ENCODE results near the gene TPRX2.

TPRX2 gene

DNA sequence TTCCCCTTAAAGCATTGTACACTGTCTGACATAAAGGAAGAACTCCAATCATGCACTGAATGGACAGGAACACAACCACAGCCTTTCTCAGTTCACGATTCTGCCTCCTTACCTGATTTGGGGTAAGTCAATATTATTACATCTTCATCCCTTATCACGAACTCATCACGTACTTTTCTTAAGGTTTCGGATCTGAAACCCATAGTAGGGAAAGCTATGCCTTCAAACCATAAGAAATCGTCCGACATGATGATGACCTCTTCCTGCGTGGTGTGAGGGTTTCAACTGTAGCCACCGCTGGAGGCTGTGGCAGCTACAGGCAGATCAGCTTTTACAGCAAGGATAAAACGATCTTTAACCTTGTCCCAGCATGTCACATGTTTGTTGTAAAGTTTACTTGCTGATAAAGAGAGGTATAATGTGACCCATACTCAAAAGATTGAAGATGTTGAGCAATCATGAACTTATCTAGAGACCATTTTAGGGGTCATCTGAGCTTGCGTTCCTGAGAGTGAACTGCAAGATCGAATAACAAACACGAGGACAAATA is 27.1 kb downstream of the TPRX2 start, which contains the start of gene SULT2A1:
SULT2A1 (minus strand) TSS at position 306 of the 550 bp plus-strand sequence; CDS start at position 248, 58 bp downstream.
- H3K4me3 ChIP-seq (ENCODE audit: low read depth, low read length) = no peak within 1 kb of the TSS
- TF ChIP-seq, protein P1, sequence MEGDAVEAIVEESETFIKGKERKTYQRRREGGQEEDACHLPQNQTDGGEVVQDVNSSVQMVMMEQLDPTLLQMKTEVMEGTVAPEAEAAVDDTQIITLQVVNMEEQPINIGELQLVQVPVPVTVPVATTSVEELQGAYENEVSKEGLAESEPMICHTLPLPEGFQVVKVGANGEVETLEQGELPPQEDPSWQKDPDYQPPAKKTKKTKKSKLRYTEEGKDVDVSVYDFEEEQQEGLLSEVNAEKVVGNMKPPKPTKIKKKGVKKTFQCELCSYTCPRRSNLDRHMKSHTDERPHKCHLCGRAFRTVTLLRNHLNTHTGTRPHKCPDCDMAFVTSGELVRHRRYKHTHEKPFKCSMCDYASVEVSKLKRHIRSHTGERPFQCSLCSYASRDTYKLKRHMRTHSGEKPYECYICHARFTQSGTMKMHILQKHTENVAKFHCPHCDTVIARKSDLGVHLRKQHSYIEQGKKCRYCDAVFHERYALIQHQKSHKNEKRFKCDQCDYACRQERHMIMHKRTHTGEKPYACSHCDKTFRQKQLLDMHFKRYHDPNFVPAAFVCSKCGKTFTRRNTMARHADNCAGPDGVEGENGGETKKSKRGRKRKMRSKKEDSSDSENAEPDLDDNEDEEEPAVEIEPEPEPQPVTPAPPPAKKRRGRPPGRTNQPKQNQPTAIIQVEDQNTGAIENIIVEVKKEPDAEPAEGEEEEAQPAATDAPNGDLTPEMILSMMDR (IDR thresholded peaks at IDR 0.05; ENCODE audit: low read depth, low read length, missing control alignments) = no peak
- DNase-seq (ENCODE audit: low read depth) = no peak

- TF ChIP-seq, protein P1 (IDR thresholded peaks at IDR 0.05; ENCODE audit: low read depth, low read length, missing control alignments) = no peak
- no peak for DNase-seq (ENCODE audit: low read depth)
- H3K4me3 ChIP-seq (ENCODE audit: low read depth, low read length) = no peak overlapping the region
Observed at GRCh38 chr19:47890865-47891621, 32.0 kb downstream of the TPRX2 start.

- DNase-seq (ENCODE audit: low read depth) = no peak
Observed at GRCh38 chr19:47891622-47891922, 32.5 kb downstream of the TPRX2 start.

DNA sequence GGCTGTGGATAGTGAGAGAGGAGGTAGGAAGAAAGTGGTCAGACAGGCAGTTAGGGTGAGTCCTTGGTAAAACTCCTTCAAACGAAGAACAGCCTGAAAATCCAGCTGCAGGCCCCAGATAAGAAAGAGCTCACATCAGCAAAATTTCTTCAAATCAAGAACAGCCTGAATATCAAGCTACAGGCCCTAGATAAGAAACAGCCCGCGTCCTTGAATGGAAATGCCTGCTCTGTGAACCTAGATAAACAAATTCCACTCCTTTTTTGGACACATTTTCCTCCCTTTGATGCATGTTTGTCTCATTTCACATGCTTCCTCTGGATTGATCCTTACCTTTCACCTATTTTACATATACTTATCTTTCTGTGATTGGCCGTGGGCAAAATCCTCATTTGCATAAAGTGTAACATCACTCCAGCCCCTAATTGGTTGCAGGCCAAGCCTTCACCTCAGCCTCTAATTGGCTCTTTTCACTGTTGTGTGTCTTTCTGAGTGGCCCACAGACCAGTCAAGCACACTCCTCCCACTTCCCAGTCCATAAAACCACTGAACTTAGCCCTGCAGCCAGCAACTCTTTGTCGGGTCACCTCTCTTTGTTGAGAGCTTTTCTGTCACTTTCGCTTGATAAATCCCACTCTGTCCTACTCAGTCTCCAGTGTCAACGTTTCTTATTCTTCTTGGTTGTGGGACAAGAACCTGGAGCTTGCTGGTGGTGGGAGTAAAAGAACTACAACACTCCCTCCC is 33.1 kb downstream of the TPRX2 start:
- DNase-seq (ENCODE audit: low read depth) = no peak
- TF ChIP-seq, protein P1 (IDR thresholded peaks at IDR 0.05; ENCODE audit: low read depth, low read length, missing control alignments) = no peak
- H3K4me3 ChIP-seq (ENCODE audit: low read depth, low read length) = no peak overlapping the region

More at GRCh38 chr19:47891622-47891922, 32.5 kb downstream of the TPRX2 start:
- no peak overlapping the region for H3K4me3 ChIP-seq (ENCODE audit: low read depth, low read length)
- TF ChIP-seq, protein P1 (IDR thresholded peaks at IDR 0.05; ENCODE audit: low read depth, low read length, missing control alignments) = no peak

- H3K4me3 ChIP-seq (ENCODE audit: low read depth, low read length) = no peak overlapping the region
- no peak for DNase-seq (ENCODE audit: low read depth)
- TF ChIP-seq, protein P1 (IDR thresholded peaks at IDR 0.05; ENCODE audit: low read depth, low read length, missing control alignments) = no peak
Observed at GRCh38 chr19:47895165-47895782, 36.2 kb downstream of the TPRX2 start.

DNA sequence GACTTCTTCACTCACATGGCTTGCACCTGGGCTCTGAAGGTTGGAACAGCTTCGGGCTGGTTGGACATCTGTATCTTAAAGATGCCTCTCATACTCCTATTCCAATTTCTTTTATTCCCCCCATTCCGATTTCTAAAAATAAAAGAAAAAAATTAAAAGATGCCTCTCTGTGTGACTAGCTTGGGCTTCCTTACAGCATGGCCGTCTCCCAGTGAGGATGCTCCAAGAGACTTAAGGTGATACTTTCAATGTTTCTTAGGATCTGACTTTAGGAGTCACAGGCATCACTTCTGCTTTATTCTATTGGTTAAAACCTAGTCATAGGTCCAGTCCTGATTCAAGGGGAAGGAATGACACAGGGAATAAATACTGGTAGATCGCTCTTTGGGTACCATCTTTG is 37.0 kb downstream of the TPRX2 start:
- TF ChIP-seq, protein P1 (IDR thresholded peaks at IDR 0.05; ENCODE audit: low read depth, low read length, missing control alignments) = no peak
- DNase-seq (ENCODE audit: low read depth) = no peak
- H3K4me3 ChIP-seq (ENCODE audit: low read depth, low read length) = no peak overlapping the region

Measured in GM12864 (cell line).